HepG2 (cell line): Measurements from ENCODE around the gene CCNL1. TPM values are rescaled to one million over a fixed set of nuclear protein-coding genes. Genes with fewer than 3 reads are reported as not detected.

Experiments
- ATAC-seq: fragments of 200-7000 bp; cut with Tn5 transposase; 3 replicates; pipeline ENCODE4 v1.9.1; 2020; ENCODE audit warnings: mild to moderate bottlenecking, moderate library complexity
- BruUV-seq: library from RNA; stranded (reverse); fragments of 400-500 nt; replicated peaks from 2 replicates; lab custom pipeline; 2021; lab: Mats Ljungman, UMichigan
- CTCF ChIA-PET: fragments of 300-600 bp; formaldehyde crosslinking; extraction: SDS; loops from one replicate; lab custom pipeline; 2021; ENCODE audit warnings: low total read pairs, inconsistent platforms, low intra/inter-chr PET ratio; lab: Yijun Ruan, JAX
- POLR2A ChIA-PET: fragments of 350-600 bp; sonication (Branson Sonifier 250); formaldehyde crosslinking; loops from one replicate; lab custom pipeline; 2020; ENCODE audit warnings: antibody characterized with exemption, inconsistent platforms; lab: Yijun Ruan, JAX
- DNase-seq: peaks from one replicate; pipeline ENCODE4 v3.0.0-alpha.2; 2015; ENCODE audit warnings: low spot score
- FAIRE-seq: peaks from 3 replicates; lab custom pipeline; 2011; peaks lifted over from hg19 to GRCh38; lab: Jason Lieb, UNC
- H2AFZ ChIP-seq: one replicate; pipeline ENCODE4 v1.6.1; 2011; ENCODE audit warnings: low read length, inconsistent platforms
- H3K27ac ChIP-seq: fragments of 300-600 bp; 3 replicates; pipeline ENCODE4 v1.8.0; 2011; ENCODE audit warnings: mixed run types, mild to moderate bottlenecking, mixed read lengths, low read length, inconsistent platforms; ENCODE audit not compliant: insufficient read depth; ENCODE audit errors: extremely low read length
- H3K27me3 ChIP-seq, 2 experiments: fragments of 200-600 bp in 1 of 2; 2 replicates in 1 of 2; 3 replicates in 1 of 2; pipeline versions ENCODE4 v1.6.0 to v1.8.0; 2011; ENCODE audit warnings: low read length in 2 of 2, mild to moderate bottlenecking in 2 of 2, moderate library complexity in 2 of 2, inconsistent platforms in 1 of 2; ENCODE audit not compliant: insufficient read depth in 2 of 2, control insufficient read depth in 1 of 2
- H3K36me3 ChIP-seq, 2 experiments: fragments of 200-600 bp in 1 of 2; replicated peaks in 1 of 2; 2 replicates in 1 of 2; 3 replicates in 1 of 2; pipeline versions ENCODE4 v1.5.1 to v1.8.0; 2011; ENCODE audit warnings: low read length in 2 of 2, inconsistent platforms in 1 of 2; ENCODE audit not compliant: insufficient read depth in 2 of 2, control insufficient read depth in 1 of 2
- H3K4me1 ChIP-seq: 2 replicates; pipeline ENCODE4 v1.5.1; 2012; ENCODE audit warnings: low read length, inconsistent platforms; ENCODE audit not compliant: insufficient read depth
- H3K4me2 ChIP-seq: 2 replicates; pipeline ENCODE4 v1.6.0; 2011; ENCODE audit warnings: low read depth, low read length, inconsistent platforms
- H3K4me3 ChIP-seq, 3 experiments: fragments of 200-600 bp in 1 of 3; sonication (generic), shearing (Covaris generic) in 1 of 3; replicated peaks in 1 of 3; 2 replicates each; pipeline ENCODE4 v1.5.1; 2011 to 2016; ENCODE audit warnings: low read length in 3 of 3, inconsistent platforms in 2 of 3, low read depth in 2 of 3, mild to moderate bottlenecking in 2 of 3, control low read depth in 1 of 3, mixed read lengths in 1 of 3; ENCODE audit not compliant: insufficient read depth in 1 of 3
- H3K79me2 ChIP-seq: one replicate; pipeline ENCODE4 v1.6.1; 2011; ENCODE audit warnings: low read length, inconsistent platforms; ENCODE audit not compliant: insufficient read depth
- H3K9ac ChIP-seq: 2 replicates; pipeline ENCODE4 v1.6.0; 2011; ENCODE audit warnings: mild to moderate bottlenecking, low read depth, low read length, inconsistent platforms; ENCODE audit not compliant: insufficient read depth
- H3K9me3 ChIP-seq: 2 replicates; pipeline ENCODE4 v1.5.1; 2012; ENCODE audit warnings: mild to moderate bottlenecking, low read length
- H4K20me1 ChIP-seq: 2 replicates; pipeline ENCODE4 v1.6.0; 2011; ENCODE audit warnings: inconsistent platforms, mild to moderate bottlenecking, low read length, moderate library complexity; ENCODE audit not compliant: insufficient read depth
- ERF ChIP-seq: IDR thresholded peaks from 2 replicates; pipeline ENCODE4 v1.6.1; 2018; ENCODE audit warnings: missing biosample characterization, missing genetic modification reagents
- JUNB ChIP-seq: sonication (generic); formaldehyde crosslinking; IDR thresholded peaks from 2 replicates; pipeline ENCODE4 v1.8.0; 2022; ENCODE audit warnings: missing genetic modification reagents, mild to moderate bottlenecking, borderline replicate concordance
- RFX3 ChIP-seq: IDR thresholded peaks from 2 replicates; pipeline ENCODE4 v1.6.1; 2016; ENCODE audit warnings: missing biosample characterization, missing genetic modification reagents
- TCF7 ChIP-seq: sonication (generic); IDR thresholded peaks from 2 replicates; pipeline ENCODE4 v1.6.1; 2016; ENCODE audit warnings: antibody characterized with exemption, low read depth
- ZFP1 ChIP-seq: IDR thresholded peaks from 2 replicates; pipeline ENCODE4 v1.6.1; 2016
- ZNF296 ChIP-seq: sonication (generic); formaldehyde crosslinking; conservative IDR thresholded peaks from 2 replicates; pipeline ENCODE4 v1.5.0; 2020; ENCODE audit warnings: mild to moderate bottlenecking, missing genetic modification reagents
- WGBS: methylation state at CpG from one replicate; pipeline ENCODE4 v1.1.6; 2017; ENCODE audit warnings: low lambda C conversion rate; 5-methylcytosine and 5-hydroxymethylcytosine counted together
- in situ Hi-C: cut with HindIII; loops from 2 replicates; pipeline ENCODE4 v1.10.0; 2017; ENCODE audit warnings: low pct_unique_long_range_greater_than_20kb; ENCODE audit not compliant: extremely low pct_ligation_motif_present
- intact Hi-C: fragments of 100-400 bp; cut with micrococcal nuclease; formaldehyde crosslinking; loops from one replicate; pipeline ENCODE4 v1.10.0; 2022; ENCODE audit not compliant: unreplicated experiment
- polyA plus RNA-seq, 8 experiments: library from polyadenylated mRNA; depleted of rRNA in 3 of 8; stranded (reverse) in 7 of 8; unstranded in 1 of 8; fragments of >200 nt; fragmentation: Illumina TruSeq in 4 of 8; extraction: Trizol in 4 of 8; gene quantifications; 2 replicates each; pipeline versions ENCODE4 v1.2.1 to v1.2.3, GENCODE V29; 2011 to 2016; ENCODE audit warnings: low read depth in 4 of 8, missing spikeins in 1 of 8, mixed read lengths in 1 of 8; ENCODE audit not compliant: insufficient read depth in 1 of 8
- total RNA-seq, 5 experiments: library from RNA; depleted of rRNA; stranded (reverse); fragments of >200 nt; fragmentation: Illumina TruSeq; extraction: Trizol; gene quantifications; 2 replicates each; pipeline ENCODE4 v1.2.3, GENCODE V29; 2016; ENCODE audit warnings: low read depth in 1 of 5
- TF ChIP-seq, protein P1 (sequence below): sonication (generic); formaldehyde crosslinking; IDR thresholded peaks from 2 replicates; pipeline ENCODE4 v1.8.1; 2022; ENCODE audit warnings: mild to moderate bottlenecking, missing genetic modification reagents
- TF ChIP-seq, protein P2 (sequence below): sonication (generic); formaldehyde crosslinking; IDR thresholded peaks from 2 replicates; pipeline ENCODE4 v1.4.0; 2020; ENCODE audit warnings: mild to moderate bottlenecking, missing genetic modification reagents
- TF ChIP-seq, protein P3 (sequence below): sonication (generic); formaldehyde crosslinking; IDR thresholded peaks from 2 replicates; pipeline ENCODE4 v1.8.0; 2022; ENCODE audit warnings: mild to moderate bottlenecking, missing genetic modification reagents, borderline replicate concordance
- TF ChIP-seq, protein P4 (sequence below): IDR thresholded peaks from 2 replicates; pipeline ENCODE4 v1.6.1; 2016; ENCODE audit warnings: mild to moderate bottlenecking
- TF ChIP-seq, protein P5 (sequence below): sonication (generic); formaldehyde crosslinking; IDR thresholded peaks from 2 replicates; pipeline ENCODE4 v1.4.0; 2020; ENCODE audit warnings: missing genetic modification reagents

Gene CCNL1
- total and polyA plus RNA-seq, 2 of the 13 experiments (the other 11 are each of a cell fraction or from before 2014, with no cell fraction given), result 151 to 303 TPM

DNA sequence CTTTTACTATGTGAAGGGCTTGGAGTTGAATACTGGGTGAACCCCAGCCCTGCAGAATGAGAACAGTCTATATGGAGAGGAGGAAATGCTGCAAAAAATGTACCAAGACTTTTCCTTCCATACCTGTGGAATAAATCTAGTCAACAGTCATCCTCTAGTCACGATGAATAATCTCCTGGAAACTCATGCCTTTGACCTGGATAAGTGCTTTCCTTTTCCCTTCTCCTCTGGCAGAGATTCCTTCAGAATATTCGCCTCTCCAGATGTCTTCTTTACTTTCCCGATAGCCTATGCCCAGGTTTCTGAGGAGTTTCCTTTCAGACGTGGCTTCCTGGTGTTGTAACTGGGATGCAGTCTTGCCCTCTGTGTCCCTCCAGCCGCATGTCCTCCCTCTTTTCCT is 28.1 kb downstream of the CCNL1 start:
- ChIA-PET CTCF (no interaction called here), POLR2A (interaction anchor here (1.2 to 8.1 kb wide), 7 partner anchors 11 to 597 kb away, joined by 4 to 204 read pairs (median 8); partner anchors contain the start of genes CCNL1 and SSR3)
- Histone ChIP-seq H3K9ac (no peak overlapping the region), H3K4me3 (no peak overlapping the region), H3K79me2 (no peaks in the 10 kb centered on the region), H3K27me3 (no peaks in the 10 kb centered on the region), H3K9me3 (no peaks in the 10 kb centered on the region), H3K36me3 (no peaks in the 10 kb centered on the region), H2AFZ (no peak overlapping the region), H4K20me1 (no peaks in the 10 kb centered on the region), H3K4me2 (no peak overlapping the region), H3K4me1 (peaks cover 95% of the 10 kb centered on the region), H3K27ac (no peak overlapping the region)
- BruUV-seq, result no TSS peak
- no peak for FAIRE-seq
- 96% methylated on average over 5 of the region's 5 CpGs for WGBS
- no peak for DNase-seq
- intact Hi-C loops, result loop anchor here (10.0 kb wide), 3 partner anchors 147 to 747 kb away; no protein-coding TSS in a partner anchor
- in situ Hi-C loops, result loop anchor here (10.0 kb wide), 3 partner anchors 457 to 977 kb away; partner anchors contain the start of gene TIPARP
- ATAC-seq, result no peak
- no peak for TF ChIP-seq ERF
- TF ChIP-seq ZNF296 (CRISPR knock-in tag), result no peak
- TF ChIP-seq RFX3 (CRISPR knock-in tag), result no peak
- TF ChIP-seq, protein P1, sequence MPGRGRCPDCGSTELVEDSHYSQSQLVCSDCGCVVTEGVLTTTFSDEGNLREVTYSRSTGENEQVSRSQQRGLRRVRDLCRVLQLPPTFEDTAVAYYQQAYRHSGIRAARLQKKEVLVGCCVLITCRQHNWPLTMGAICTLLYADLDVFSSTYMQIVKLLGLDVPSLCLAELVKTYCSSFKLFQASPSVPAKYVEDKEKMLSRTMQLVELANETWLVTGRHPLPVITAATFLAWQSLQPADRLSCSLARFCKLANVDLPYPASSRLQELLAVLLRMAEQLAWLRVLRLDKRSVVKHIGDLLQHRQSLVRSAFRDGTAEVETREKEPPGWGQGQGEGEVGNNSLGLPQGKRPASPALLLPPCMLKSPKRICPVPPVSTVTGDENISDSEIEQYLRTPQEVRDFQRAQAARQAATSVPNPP, result no peak
- TF ChIP-seq ZFP1 (CRISPR knock-in tag), result no peak
- TF ChIP-seq, protein P2, sequence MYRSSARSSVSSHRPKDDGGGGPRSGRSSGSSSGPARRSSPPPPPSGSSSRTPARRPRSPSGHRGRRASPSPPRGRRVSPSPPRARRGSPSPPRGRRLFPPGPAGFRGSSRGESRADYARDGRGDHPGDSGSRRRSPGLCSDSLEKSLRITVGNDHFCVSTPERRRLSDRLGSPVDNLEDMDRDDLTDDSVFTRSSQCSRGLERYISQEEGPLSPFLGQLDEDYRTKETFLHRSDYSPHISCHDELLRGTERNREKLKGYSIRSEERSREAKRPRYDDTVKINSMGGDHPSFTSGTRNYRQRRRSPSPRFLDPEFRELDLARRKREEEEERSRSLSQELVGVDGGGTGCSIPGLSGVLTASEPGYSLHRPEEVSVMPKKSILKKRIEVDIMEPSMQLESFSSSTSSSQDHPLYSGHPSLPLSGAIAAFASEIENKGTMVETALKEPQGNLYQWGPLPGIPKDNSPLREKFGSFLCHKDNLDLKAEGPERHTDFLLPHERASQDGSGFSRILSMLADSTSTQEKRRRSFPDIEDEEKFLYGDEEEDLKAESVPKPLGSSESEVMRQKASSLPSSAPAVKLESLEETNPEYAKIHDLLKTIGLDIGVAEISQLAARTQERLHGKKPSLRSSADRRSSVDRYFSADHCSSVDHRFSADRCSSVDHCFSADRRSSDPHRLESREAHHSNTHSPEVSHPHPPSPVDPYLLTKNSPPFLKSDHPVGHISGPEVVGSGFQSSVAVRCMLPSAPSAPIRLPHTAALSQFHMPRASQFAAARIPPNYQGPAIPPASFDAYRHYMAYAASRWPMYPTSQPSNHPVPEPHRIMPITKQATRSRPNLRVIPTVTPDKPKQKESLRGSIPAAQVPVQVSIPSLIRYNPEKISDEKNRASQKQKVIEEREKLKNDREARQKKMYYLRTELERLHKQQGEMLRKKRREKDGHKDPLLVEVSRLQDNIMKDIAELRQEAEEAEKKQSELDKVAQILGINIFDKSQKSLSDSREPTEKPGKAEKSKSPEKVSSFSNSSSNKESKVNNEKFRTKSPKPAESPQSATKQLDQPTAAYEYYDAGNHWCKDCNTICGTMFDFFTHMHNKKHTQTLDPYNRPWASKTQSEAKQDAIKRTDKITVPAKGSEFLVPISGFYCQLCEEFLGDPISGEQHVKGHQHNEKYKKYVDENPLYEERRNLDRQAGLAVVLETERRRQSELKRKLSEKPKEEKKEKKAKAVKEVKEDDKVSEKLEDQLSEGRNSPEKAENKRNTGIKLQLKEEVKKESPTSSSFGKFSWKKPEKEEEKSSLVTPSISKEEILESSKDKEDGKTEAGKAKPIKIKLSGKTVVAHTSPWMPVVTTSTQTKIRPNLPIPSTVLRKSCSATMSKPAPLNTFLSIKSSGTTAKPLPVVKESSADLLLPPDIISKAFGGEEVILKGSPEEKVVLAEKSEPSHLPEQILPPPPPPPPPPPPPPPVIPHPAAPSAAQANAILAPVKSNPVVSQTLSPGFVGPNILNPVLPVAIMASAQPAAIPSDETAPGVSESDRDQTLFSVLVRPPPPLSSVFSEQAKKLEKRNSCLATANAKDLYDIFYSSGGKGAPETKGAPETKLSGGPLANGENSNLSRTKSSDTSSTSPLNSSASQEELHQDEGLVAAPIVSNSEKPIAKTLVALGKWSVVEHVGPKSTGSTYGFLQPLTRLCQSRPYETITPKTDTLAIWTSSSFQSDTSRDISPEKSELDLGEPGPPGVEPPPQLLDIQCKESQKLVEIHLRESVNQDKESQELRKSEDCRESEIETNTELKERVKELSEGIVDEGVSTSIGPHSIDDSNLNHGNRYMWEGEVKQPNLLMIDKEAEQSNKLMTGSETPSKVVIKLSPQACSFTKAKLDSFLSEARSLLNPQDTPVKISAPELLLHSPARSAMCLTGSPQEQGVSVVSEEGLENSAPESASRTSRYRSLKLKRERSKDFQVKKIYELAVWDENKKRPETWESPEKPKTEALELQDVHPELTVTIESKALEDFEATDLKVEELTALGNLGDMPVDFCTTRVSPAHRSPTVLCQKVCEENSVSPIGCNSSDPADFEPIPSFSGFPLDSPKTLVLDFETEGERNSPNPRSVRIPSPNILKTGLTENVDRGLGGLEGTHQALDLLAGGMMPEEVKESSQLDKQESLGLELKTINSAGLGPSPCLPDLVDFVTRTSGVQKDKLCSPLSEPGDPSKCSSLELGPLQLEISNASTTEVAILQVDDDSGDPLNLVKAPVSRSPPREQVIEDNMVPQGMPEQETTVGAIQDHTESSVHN (CRISPR knock-in tag), result no peak
- TF ChIP-seq, protein P3, sequence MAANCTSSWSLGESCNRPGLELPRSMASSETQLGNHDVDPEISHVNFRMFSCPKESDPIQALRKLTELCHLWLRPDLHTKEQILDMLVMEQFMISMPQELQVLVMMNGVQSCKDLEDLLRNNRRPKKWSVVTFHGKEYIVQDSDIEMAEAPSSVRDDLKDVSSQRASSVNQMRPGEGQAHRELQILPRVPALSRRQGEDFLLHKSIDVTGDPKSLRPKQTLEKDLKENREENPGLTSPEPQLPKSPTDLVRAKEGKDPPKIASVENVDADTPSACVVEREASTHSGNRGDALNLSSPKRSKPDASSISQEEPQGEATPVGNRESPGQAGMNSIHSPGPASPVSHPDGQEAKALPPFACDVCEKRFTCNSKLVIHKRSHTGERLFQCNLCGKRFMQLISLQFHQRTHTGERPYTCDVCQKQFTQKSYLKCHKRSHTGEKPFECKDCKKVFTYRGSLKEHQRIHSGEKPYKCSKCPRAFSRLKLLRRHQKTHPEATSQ, result no peak
- TF ChIP-seq, protein P4, sequence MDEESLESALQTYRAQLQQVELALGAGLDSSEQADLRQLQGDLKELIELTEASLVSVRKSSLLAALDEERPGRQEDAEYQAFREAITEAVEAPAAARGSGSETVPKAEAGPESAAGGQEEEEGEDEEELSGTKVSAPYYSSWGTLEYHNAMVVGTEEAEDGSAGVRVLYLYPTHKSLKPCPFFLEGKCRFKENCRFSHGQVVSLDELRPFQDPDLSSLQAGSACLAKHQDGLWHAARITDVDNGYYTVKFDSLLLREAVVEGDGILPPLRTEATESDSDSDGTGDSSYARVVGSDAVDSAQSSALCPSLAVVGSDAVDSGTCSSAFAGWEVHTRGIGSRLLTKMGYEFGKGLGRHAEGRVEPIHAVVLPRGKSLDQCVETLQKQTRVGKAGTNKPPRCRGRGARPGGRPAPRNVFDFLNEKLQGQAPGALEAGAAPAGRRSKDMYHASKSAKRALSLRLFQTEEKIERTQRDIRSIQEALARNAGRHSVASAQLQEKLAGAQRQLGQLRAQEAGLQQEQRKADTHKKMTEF, result no peak
- TF ChIP-seq, protein P5, sequence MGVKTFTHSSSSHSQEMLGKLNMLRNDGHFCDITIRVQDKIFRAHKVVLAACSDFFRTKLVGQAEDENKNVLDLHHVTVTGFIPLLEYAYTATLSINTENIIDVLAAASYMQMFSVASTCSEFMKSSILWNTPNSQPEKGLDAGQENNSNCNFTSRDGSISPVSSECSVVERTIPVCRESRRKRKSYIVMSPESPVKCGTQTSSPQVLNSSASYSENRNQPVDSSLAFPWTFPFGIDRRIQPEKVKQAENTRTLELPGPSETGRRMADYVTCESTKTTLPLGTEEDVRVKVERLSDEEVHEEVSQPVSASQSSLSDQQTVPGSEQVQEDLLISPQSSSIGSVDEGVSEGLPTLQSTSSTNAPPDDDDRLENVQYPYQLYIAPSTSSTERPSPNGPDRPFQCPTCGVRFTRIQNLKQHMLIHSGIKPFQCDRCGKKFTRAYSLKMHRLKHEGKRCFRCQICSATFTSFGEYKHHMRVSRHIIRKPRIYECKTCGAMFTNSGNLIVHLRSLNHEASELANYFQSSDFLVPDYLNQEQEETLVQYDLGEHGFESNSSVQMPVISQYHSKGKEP, result no peak
- TF ChIP-seq JUNB (CRISPR knock-in tag), result no peak
- no peak for TF ChIP-seq TCF7
